ENCODE results near the gene POLR3K. TPM values are rescaled to one million over a fixed set of nuclear protein-coding genes. Genes with fewer than 3 reads are reported as not detected.

POLR3K gene
- total RNA-seq, 1 donor from 2014 or later = 12.2 TPM

- Mint-ChIP-seq H3K27me3 (ENCODE audit: low read depth, unreplicated experiment) (no peaks in the 10 kb centered on the region), H3K4me1 (ENCODE audit: low read depth, unreplicated experiment) (peaks cover 18% of the 10 kb centered on the region), H3K36me3 (ENCODE audit: low read depth, unreplicated experiment) (peaks cover 11% of the 10 kb centered on the region), H3K4me3 (ENCODE audit: unreplicated experiment) (no peak overlapping the region), H3K27ac (ENCODE audit: unreplicated experiment) (no peak overlapping the region), H3K9me3 (ENCODE audit: unreplicated experiment) (no peaks in the 10 kb centered on the region)
- Histone ChIP-seq H3K27ac (ENCODE audit: low read depth, low read length) (no peak overlapping the region), H3K9me3 (ENCODE audit: insufficient read depth, low read depth, low read length) (no peaks in the 10 kb centered on the region), H3K4me2 (ENCODE audit: low read length) (no peak overlapping the region), H3K9ac (ENCODE audit: low read length) (no peak overlapping the region), H3K36me3 (ENCODE audit: insufficient read depth, low read length) (peaks cover 6% of the 10 kb centered on the region), H4K20me1 (ENCODE audit: insufficient read depth, low read length) (peaks cover 76% of the 10 kb centered on the region), H3K79me2 (ENCODE audit: insufficient read depth, low read length) (peaks cover 50% of the 10 kb centered on the region), H3K27me3 (ENCODE audit: insufficient read depth, low read length) (no peaks in the 10 kb centered on the region), H3K4me3 (ENCODE audit: insufficient read depth, low read depth, low read length) (no peak overlapping the region), H3K4me1 (ENCODE audit: insufficient read depth, low read length) (peaks cover 12% of the 10 kb centered on the region), H2AFZ (ENCODE audit: low read depth, low read length) (no peak overlapping the region)
- DNase-seq (ENCODE audit: low read depth) (no peak), FAIRE-seq (no peak)
- peak; percentile 79 for TF ChIP-seq CTCF (IDR thresholded peaks at IDR 0.05; ENCODE audit: insufficient read depth, low read depth, low read length)
- no peak for TF ChIP-seq EZH2 (IDR thresholded peaks at IDR 0.05; ENCODE audit: insufficient read depth, low read length)
Observed at GRCh38 chr16:65745-66144, 12.3 kb upstream of the POLR3K start.

- Mint-ChIP-seq H3K27ac (ENCODE audit: unreplicated experiment) (no peak overlapping the region), H3K4me3 (ENCODE audit: unreplicated experiment) (peak overlapping the region; percentile 11)
- H3K9me3 ChIP-seq (ENCODE audit: insufficient read depth, low read depth, low read length) = no peaks in the 10 kb centered on the region
Observed at GRCh38 chr16:64914-65255, 11.5 kb upstream of the POLR3K start.

More at GRCh38 chr16:64914-65255, 11.5 kb upstream of the POLR3K start:
- Mint-ChIP-seq H3K27me3 (ENCODE audit: low read depth, unreplicated experiment) (no peaks in the 10 kb centered on the region), H3K9me3 (ENCODE audit: unreplicated experiment) (no peaks in the 10 kb centered on the region), H3K36me3 (ENCODE audit: low read depth, unreplicated experiment) (peaks cover 16% of the 10 kb centered on the region), H3K4me1 (ENCODE audit: low read depth, unreplicated experiment) (peaks cover 17% of the 10 kb centered on the region)
- H3K27ac ChIP-seq (ENCODE audit: low read depth, low read length) = no peak overlapping the region
- H3K4me3 ChIP-seq (ENCODE audit: insufficient read depth, low read depth, low read length) = no peak overlapping the region
- H3K4me2 ChIP-seq (ENCODE audit: low read length) = no peak overlapping the region
- peaks cover 11% of the 10 kb centered on the region for H3K4me1 ChIP-seq (ENCODE audit: insufficient read depth, low read length)
- H3K27me3 ChIP-seq (ENCODE audit: insufficient read depth, low read length) = no peaks in the 10 kb centered on the region
- TF ChIP-seq EZH2 (IDR thresholded peaks at IDR 0.05; ENCODE audit: insufficient read depth, low read length) (no peak), CTCF (IDR thresholded peaks at IDR 0.05; ENCODE audit: insufficient read depth, low read depth, low read length) (no peak)
- H3K36me3 ChIP-seq (ENCODE audit: insufficient read depth, low read length) = peaks cover 11% of the 10 kb centered on the region
- H3K9ac ChIP-seq (ENCODE audit: low read length) = no peak overlapping the region
- H4K20me1 ChIP-seq (ENCODE audit: insufficient read depth, low read length) = peaks cover 76% of the 10 kb centered on the region
- no peak overlapping the region for H2AFZ ChIP-seq (ENCODE audit: low read depth, low read length)
- no peak for DNase-seq (ENCODE audit: low read depth)
- FAIRE-seq = no peak
- peaks cover 41% of the 10 kb centered on the region for H3K79me2 ChIP-seq (ENCODE audit: insufficient read depth, low read length)
